DND-41 (cell line): ENCODE results near the gene KMT5B.

Experiments used
- CTCF ChIP-seq: IDR thresholded peaks from 2 replicates; pipeline ENCODE4 v1.5.1; 2012; ENCODE audit warnings: borderline replicate concordance, low read length, moderate library complexity, mild to moderate bottlenecking; ENCODE audit not compliant: poor library complexity, severe bottlenecking; ENCODE audit errors: extremely low read depth
- EZH2 ChIP-seq: IDR thresholded peaks from 3 replicates; pipeline ENCODE4 v1.6.1; 2012; ENCODE audit warnings: borderline replicate concordance, low read depth, mild to moderate bottlenecking, moderate library complexity, low read length, inconsistent platforms; ENCODE audit not compliant: severe bottlenecking

DNA sequence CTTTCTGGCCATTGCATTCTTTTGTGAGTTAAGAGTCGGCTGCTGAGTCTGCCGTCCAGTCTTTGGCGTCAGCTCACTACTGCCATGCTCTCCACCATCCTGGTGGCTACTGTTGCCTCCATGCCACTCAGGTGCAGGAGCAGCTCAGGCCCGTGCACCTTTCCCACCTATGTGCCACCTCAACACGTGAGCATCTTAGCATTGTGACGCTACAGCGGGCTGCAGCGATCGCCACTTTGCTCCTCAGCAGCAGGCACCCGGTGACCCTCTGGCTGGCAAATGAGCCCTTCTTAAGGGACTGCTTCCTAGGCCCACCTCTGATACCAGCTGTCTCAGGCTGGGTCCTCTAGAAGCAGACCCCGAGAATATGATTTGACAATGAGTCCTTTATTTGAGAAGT lies 11.5 kb upstream of the KMT5B start:
- no peak for TF ChIP-seq CTCF
- TF ChIP-seq EZH2, result no peak
